Activated T-helper 17 cell treated with anti-CD3 and anti-CD28 coated beads, Interleukin-2, amount 50 U/mL, for 72 hours (primary cell): ENCODE results near the gene ECHS1. TPM values are rescaled to one million over a fixed set of nuclear protein-coding genes. Genes with fewer than 3 reads are reported as not detected.

Experiments
- ATAC-seq: fragments of 150-1000 bp; cut with Tn5 transposase; replicated peaks from 2 replicates; pipeline ENCODE4 v1.10.0; 2021; ENCODE audit warnings: mild to moderate bottlenecking, moderate library complexity
- H3K27ac Mint-ChIP-seq: one replicate; pipeline ENCODE4 v1.8.0; 2022; ENCODE audit warnings: mixed read lengths
- H3K27me3 Mint-ChIP-seq: one replicate; pipeline ENCODE4 v1.8.0; 2022; ENCODE audit warnings: mixed read lengths
- H3K36me3 Mint-ChIP-seq: one replicate; pipeline ENCODE4 v1.8.0; 2022; ENCODE audit warnings: low read depth, mild to moderate bottlenecking, mixed read lengths
- H3K4me1 Mint-ChIP-seq: one replicate; pipeline ENCODE4 v1.8.0; 2022; ENCODE audit warnings: mixed read lengths
- H3K4me3 Mint-ChIP-seq: one replicate; pipeline ENCODE4 v1.8.0; 2022; ENCODE audit warnings: mild to moderate bottlenecking, mixed read lengths
- H3K9me3 Mint-ChIP-seq: one replicate; pipeline ENCODE4 v1.8.0; 2022; ENCODE audit warnings: mixed read lengths
- total RNA-seq, 2 donors: library from RNA; stranded (reverse); gene quantifications; one replicate each; pipeline ENCODE4 v1.2.3, GENCODE V29; 2022

The ECHS1 gene
- total RNA-seq, 2 donors from 2014 or later = 61.3 to 73.8 TPM

DNA sequence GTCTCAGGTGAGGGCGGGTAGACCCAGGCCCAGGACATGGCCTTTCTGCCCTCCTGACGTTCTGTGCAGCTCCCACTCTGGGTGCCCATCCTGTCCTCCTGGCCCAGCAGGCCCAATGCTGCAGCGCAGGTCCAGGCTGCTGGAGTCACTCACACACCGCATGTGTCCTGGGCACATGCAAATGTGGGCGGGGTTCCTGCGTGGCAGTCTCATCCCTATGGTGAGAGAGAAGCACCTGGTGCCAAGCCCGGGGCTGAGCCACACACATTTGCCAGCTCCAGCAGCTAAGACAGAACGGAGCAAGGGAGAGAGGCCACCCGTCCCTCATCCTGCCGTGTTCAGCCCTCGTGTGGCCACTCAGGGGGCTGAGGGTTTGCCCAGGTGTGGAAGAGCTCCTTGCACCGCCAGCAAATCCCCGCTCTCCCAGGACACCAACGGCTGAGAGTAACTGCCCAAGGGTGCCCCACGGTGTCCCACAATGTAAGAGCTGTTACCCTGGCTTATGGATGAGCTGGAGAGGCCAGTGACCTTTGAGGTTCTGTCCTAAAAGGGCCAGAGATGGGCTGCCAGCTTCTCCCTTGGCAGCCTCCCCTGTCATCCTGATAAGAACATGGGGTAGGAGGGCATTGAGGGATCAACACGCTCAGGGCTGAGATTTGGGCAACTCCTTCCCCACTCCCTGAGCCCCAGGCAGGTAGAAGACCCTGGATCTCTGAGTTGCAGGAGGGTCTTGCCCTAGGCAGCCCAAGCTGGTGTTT lies 19.8 kb downstream of the ECHS1 start:
- H3K4me3 Mint-ChIP-seq = no peak overlapping the region
- H3K36me3 Mint-ChIP-seq = no peaks in the 10 kb centered on the region
- ATAC-seq = no peak
- peaks cover 6% of the 10 kb centered on the region for H3K4me1 Mint-ChIP-seq
- peaks cover 6% of the 10 kb centered on the region for H3K27me3 Mint-ChIP-seq
- no peak overlapping the region for H3K27ac Mint-ChIP-seq
- no peaks in the 10 kb centered on the region for H3K9me3 Mint-ChIP-seq

DNA sequence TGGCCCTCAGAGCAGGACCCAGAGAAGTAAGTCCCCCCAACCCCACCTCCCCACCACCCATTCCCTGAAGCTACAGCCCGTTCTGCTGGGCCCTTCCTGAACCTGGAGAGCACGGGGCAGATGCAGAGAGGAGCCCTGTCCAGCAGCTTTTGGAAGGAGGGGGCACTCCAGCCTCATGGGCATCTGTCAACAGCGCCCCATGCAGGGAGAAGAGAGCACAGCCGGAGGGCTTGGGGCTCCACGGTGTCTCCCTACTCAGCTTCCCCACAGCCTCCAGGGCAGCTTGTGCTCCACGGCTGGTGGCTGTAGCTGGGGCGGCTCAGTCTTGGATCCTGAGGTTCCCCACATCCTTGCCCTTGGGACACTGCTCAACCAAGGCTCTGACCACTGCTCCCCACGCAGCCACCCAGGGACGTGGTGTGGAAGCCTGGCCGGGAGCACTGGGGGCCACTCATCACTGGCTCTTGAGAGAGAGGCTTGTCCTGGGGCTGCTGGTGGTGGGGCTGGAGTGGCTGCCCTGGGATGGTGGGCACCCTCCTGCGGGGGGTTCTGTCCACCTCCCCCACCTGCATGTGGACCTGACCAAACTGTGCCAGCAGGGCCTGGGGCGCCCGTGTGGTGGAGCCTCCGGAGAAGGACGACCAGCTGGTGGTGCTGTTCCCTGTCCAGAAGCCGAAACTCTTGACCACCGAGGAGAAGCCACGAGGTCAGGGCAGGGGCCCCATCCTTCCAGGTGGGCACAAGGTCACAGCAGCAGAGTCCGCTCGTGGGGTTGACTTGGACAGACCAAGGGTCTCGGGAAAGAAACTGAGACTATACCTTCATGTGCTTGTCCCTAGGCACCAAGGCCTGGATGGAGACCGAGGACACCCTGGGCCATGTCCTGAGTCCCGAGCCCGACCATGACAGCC lies 21.5 kb downstream of the ECHS1 start:
- Mint-ChIP-seq H3K9me3 (no peaks in the 10 kb centered on the region), H3K27ac (no peak overlapping the region)
- ATAC-seq = no peak

GRCh38 chr10:133350950-133351329 lies 22.2 kb downstream of the ECHS1 start:
- peaks cover 6% of the 10 kb centered on the region for H3K27me3 Mint-ChIP-seq
- no peaks in the 10 kb centered on the region for H3K9me3 Mint-ChIP-seq
- H3K4me3 Mint-ChIP-seq = no peak overlapping the region
- H3K4me1 Mint-ChIP-seq = peaks cover 6% of the 10 kb centered on the region
- no peak overlapping the region for H3K27ac Mint-ChIP-seq
- no peak for ATAC-seq
- H3K36me3 Mint-ChIP-seq = no peaks in the 10 kb centered on the region

More for the DNA sequence above, 21.5 kb downstream of the ECHS1 start:
- Mint-ChIP-seq H3K27me3 (peaks cover 6% of the 10 kb centered on the region), H3K4me3 (no peak overlapping the region), H3K4me1 (peaks cover 6% of the 10 kb centered on the region), H3K36me3 (no peaks in the 10 kb centered on the region)

GRCh38 chr10:133350283-133350949 lies 22.7 kb downstream of the ECHS1 start:
- no peak overlapping the region for H3K4me3 Mint-ChIP-seq
- H3K36me3 Mint-ChIP-seq = no peaks in the 10 kb centered on the region
- peaks cover 6% of the 10 kb centered on the region for H3K4me1 Mint-ChIP-seq
- no peak for ATAC-seq
- no peak overlapping the region for H3K27ac Mint-ChIP-seq
- H3K9me3 Mint-ChIP-seq = no peaks in the 10 kb centered on the region
- H3K27me3 Mint-ChIP-seq = peaks cover 11% of the 10 kb centered on the region

- Mint-ChIP-seq H3K36me3 (no peaks in the 10 kb centered on the region), H3K4me3 (no peak overlapping the region), H3K27me3 (peaks cover 17% of the 10 kb centered on the region), H3K27ac (no peak overlapping the region), H3K4me1 (peaks cover 6% of the 10 kb centered on the region), H3K9me3 (no peaks in the 10 kb centered on the region)
- ATAC-seq = no peak
Observed at GRCh38 chr10:133349577-133350011, 23.6 kb downstream of the ECHS1 start.

DNA sequence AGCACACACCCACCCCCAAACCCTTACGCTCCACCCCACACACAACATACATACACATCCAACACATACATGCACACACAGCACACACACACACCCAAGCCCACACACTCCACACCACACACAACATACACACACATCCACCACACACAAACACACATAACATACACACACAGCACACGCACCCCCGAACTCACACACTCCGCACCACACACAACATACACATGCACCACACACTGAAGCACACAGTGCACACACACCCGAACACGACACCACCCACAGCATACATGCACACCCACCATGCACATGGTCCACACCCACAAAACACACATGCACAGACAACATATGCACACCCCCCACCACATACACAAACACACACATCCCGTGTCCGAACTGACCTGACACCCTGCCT lies 24.0 kb downstream of the ECHS1 start:
- H3K9me3 Mint-ChIP-seq = no peaks in the 10 kb centered on the region
- H3K27me3 Mint-ChIP-seq = peaks cover 19% of the 10 kb centered on the region
- H3K4me1 Mint-ChIP-seq = peaks cover 6% of the 10 kb centered on the region
- H3K27ac Mint-ChIP-seq = no peak overlapping the region
- no peak overlapping the region for H3K4me3 Mint-ChIP-seq
- no peak for ATAC-seq
- H3K36me3 Mint-ChIP-seq = no peaks in the 10 kb centered on the region

DNA sequence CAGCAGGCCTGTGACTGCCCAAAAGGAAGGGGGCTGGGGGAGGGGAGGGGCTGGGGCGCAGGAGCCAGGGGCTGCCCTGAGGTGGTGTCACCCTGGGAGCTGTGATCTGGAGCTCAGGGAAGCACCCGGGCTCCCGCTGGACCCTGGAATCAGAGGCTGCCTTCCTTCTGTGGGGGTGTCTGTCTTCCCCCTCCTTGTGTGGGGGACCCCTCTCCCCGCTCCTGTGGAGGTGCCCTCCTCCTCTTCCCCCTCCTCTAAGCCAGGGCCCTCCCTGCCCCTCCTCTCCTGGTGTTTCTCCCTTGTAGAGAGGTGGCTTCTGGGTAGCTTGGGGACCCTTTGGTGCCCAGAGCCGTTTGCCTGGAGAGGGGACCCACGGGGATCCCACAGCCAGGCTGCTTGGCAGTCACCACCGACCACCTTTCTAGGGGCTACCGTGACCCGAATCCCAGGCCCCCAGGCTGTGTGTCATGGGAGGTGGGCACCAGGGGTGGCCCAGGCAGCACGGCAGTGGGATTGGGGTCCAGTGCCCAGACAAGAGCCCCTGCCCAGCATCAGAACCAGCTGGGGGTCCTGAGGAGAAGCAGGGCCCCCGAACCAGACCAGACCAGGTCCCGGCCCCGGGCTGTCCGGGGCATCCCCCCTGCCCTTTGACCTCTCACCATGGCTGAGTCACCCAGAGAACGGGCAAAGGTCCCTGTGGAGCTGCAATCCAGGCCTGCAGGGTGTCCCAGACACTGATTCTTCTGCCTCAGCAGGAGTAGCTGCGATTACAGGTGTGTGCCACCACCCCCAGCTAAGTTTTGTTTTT lies 25.2 kb downstream of the ECHS1 start:
- Mint-ChIP-seq H3K36me3 (no peaks in the 10 kb centered on the region), H3K27ac (no peak overlapping the region), H3K27me3 (peaks cover 20% of the 10 kb centered on the region), H3K4me3 (no peak overlapping the region), H3K4me1 (peaks cover 6% of the 10 kb centered on the region), H3K9me3 (no peaks in the 10 kb centered on the region)
- ATAC-seq = no peak

DNA sequence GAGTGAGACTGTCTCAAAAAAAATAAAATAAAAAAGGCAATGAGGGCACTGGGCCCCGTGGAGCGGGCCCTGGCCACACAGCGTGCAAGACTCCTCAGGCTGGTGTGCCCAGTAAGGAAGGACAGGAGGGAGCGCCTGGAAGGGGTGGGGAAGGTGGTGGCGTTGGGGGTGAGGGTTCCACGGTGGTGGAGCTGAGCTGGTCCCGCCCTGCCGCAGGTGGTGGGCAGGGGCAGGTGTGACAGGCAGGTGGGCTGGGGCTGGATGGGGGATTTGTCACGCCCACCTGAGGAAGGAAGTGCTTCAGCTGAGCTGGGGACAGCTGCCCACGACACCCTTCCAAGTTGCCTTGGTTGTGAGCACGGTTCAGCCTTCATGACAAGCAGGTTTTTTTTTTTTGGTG lies 26.7 kb downstream of the ECHS1 start:
- Mint-ChIP-seq H3K27me3 (peaks cover 23% of the 10 kb centered on the region), H3K4me1 (peaks cover 6% of the 10 kb centered on the region), H3K27ac (no peak overlapping the region), H3K9me3 (no peaks in the 10 kb centered on the region), H3K4me3 (no peak overlapping the region), H3K36me3 (no peaks in the 10 kb centered on the region)
- no peak for ATAC-seq

DNA sequence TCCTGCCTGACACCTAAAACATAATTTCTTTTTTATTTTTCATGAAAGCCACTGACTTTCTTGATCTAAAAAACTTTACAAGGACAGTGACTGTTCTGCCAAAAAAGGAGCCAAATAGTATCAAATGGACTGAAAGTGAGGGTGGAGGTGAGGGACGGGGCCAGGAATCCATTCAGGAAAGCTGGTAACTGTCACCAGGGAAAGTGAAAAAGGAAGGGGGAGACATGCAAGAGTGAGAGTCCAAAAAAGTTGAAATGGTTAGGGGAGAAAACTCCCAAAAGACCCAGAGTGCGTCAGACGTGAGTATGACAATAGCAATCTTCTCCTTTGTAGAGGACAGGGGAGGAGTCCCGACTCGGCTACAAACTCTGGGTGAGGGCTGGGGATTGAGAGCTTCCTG lies 28.9 kb downstream of the ECHS1 start:
- H3K4me1 Mint-ChIP-seq = peaks cover 4% of the 10 kb centered on the region
- no peak for ATAC-seq

DNA sequence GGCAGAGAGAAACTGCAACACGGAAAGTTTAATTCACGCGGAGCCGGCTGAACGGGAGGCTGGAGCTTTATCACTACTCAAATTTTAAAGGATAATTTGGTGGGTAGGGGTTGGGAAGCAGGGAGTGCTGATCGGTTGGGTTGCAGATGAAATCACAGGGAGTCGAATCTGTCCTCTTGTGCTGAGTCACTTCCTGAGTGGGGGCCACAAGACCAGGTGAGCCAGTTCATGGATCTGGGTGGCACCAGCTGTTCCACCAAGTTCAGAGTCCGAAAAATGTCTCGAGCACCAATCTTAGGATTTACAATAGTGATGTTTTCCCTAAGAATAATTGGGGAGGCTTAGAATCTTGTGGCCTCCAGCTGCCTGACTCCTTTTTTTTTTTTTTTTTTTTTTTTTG lies 29.6 kb downstream of the ECHS1 start:
- Mint-ChIP-seq H3K9me3 (no peaks in the 10 kb centered on the region), H3K4me3 (no peak overlapping the region), H3K4me1 (no peaks in the 10 kb centered on the region), H3K27ac (no peak overlapping the region), H3K36me3 (no peaks in the 10 kb centered on the region), H3K27me3 (peaks cover 17% of the 10 kb centered on the region)
- no peak for ATAC-seq

More for the DNA sequence above, 28.9 kb downstream of the ECHS1 start:
- H3K27ac Mint-ChIP-seq = no peak overlapping the region
- no peak overlapping the region for H3K4me3 Mint-ChIP-seq
- no peaks in the 10 kb centered on the region for H3K9me3 Mint-ChIP-seq
- H3K36me3 Mint-ChIP-seq = no peaks in the 10 kb centered on the region
- H3K27me3 Mint-ChIP-seq = peaks cover 22% of the 10 kb centered on the region

GRCh38 chr10:133342942-133343341 lies 30.2 kb downstream of the ECHS1 start:
- Mint-ChIP-seq H3K4me1 (no peaks in the 10 kb centered on the region), H3K9me3 (no peaks in the 10 kb centered on the region), H3K27ac (no peak overlapping the region), H3K4me3 (no peak overlapping the region), H3K36me3 (no peaks in the 10 kb centered on the region), H3K27me3 (peaks cover 17% of the 10 kb centered on the region)
- ATAC-seq = no peak

DNA sequence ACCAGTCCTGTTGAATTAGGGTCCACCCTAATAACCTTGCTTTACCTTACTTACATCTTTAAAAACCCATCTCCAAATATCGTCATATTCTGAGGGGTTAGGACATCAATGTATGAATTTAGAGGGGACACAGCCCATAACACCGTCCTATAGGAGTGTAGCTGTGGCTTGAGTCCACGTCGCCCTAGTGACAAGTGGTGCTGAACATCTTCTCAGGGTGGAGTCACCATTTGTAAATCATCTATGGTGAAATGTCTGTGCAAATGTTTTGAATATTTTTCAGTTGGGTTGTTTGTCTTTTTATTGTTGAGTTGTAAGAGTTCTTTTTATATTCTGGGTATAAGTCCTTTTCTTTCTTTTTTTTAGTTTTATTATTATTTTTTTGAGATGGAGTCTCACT lies 31.2 kb downstream of the ECHS1 start:
- no peaks in the 10 kb centered on the region for H3K4me1 Mint-ChIP-seq
- no peak for ATAC-seq
- H3K4me3 Mint-ChIP-seq = no peak overlapping the region

GRCh38 chr10:133339708-133340380 lies 33.3 kb downstream of the ECHS1 start:
- no peaks in the 10 kb centered on the region for H3K36me3 Mint-ChIP-seq
- H3K27ac Mint-ChIP-seq = no peak overlapping the region
- no peaks in the 10 kb centered on the region for H3K4me1 Mint-ChIP-seq
- no peak for ATAC-seq
- no peak overlapping the region for H3K4me3 Mint-ChIP-seq
- no peaks in the 10 kb centered on the region for H3K9me3 Mint-ChIP-seq
- peaks cover 8% of the 10 kb centered on the region for H3K27me3 Mint-ChIP-seq

More for the DNA sequence above, 31.2 kb downstream of the ECHS1 start:
- Mint-ChIP-seq H3K27me3 (peaks cover 17% of the 10 kb centered on the region), H3K27ac (no peak overlapping the region), H3K36me3 (no peaks in the 10 kb centered on the region), H3K9me3 (no peaks in the 10 kb centered on the region)
